ENCODE data around the gene APPL1. TPM values are rescaled to one million over a fixed set of nuclear protein-coding genes. Genes with fewer than 3 reads are reported as not detected.
A peak's percentile ranks its signal among the peaks of the same experiment; 100 is the strongest.

APPL1 gene
- 22.3 TPM for polyA plus RNA-seq (2013, experiment 1 of 2)
- polyA plus RNA-seq (2013, experiment 2 of 2), result 23.8 TPM

- WGBS, 2 experiments (ENCODE audit: insufficient coverage in 2 of 2), result 4% methylated on average over 34 to 55 of the region's 71 CpGs
- Histone ChIP-seq H3K27ac (ENCODE audit: low read depth, low read length, severe bottlenecking) (peak within 1 kb of the TSS; percentile 79), H3K4me3 (ENCODE audit: extremely low read depth, insufficient read depth, low read length, poor library complexity, severe bottlenecking) (peak within 1 kb of the TSS; percentile 73), H3K4me1 (ENCODE audit: control insufficient read depth, insufficient read depth, low read length, poor library complexity, severe bottlenecking) (peaks cover 15% of the 10 kb centered on the region), H3K36me3 (ENCODE audit: control insufficient read depth, insufficient read depth, low read length) (no peaks in the 10 kb centered on the region), H3K9me3 (ENCODE audit: control insufficient read depth, low read length) (no peaks in the 10 kb centered on the region)
Observed at GRCh38 chr3:57227204-57227929, at the start of gene APPL1. Gene APPL1 (plus strand): TSS chr3:57227729. CDS start chr3:57227884, 155 bp downstream.

- Histone ChIP-seq H3K4me3 (ENCODE audit: extremely low read depth, insufficient read depth, low read length, poor library complexity, severe bottlenecking) (no peak overlapping the region), H3K36me3 (ENCODE audit: control insufficient read depth, insufficient read depth, low read length) (no peaks in the 10 kb centered on the region), H3K4me1 (ENCODE audit: control insufficient read depth, insufficient read depth, low read length, poor library complexity, severe bottlenecking) (peaks cover 9% of the 10 kb centered on the region), H3K27ac (ENCODE audit: low read depth, low read length, severe bottlenecking) (no peak overlapping the region), H3K9me3 (ENCODE audit: control insufficient read depth, low read length) (no peaks in the 10 kb centered on the region)
- WGBS, 2 experiments (ENCODE audit: insufficient coverage in 2 of 2), result 84 to 87% methylated on average over 4 of the region's 5 CpGs
Observed at GRCh38 chr3:57179580-57180410, 47.7 kb upstream of the APPL1 start.

GRCh38 chr3:57184526-57184925 is 43.0 kb upstream of the APPL1 start:
- peaks cover 11% of the 10 kb centered on the region for H3K4me1 ChIP-seq (ENCODE audit: control insufficient read depth, insufficient read depth, low read length, poor library complexity, severe bottlenecking)

GRCh38 chr3:57192028-57192427 is 35.5 kb upstream of the APPL1 start:
- WGBS, 2 experiments (ENCODE audit: insufficient coverage in 2 of 2), result no CpG with 5 or more reads among the region's 3 CpGs
- Histone ChIP-seq H3K27ac (ENCODE audit: low read depth, low read length, severe bottlenecking) (no peak overlapping the region), H3K36me3 (ENCODE audit: control insufficient read depth, insufficient read depth, low read length) (no peaks in the 10 kb centered on the region), H3K4me3 (ENCODE audit: extremely low read depth, insufficient read depth, low read length, poor library complexity, severe bottlenecking) (no peak overlapping the region), H3K9me3 (ENCODE audit: control insufficient read depth, low read length) (no peaks in the 10 kb centered on the region), H3K4me1 (ENCODE audit: control insufficient read depth, insufficient read depth, low read length, poor library complexity, severe bottlenecking) (no peaks in the 10 kb centered on the region)

More at GRCh38 chr3:57184526-57184925, 43.0 kb upstream of the APPL1 start:
- H3K9me3 ChIP-seq (ENCODE audit: control insufficient read depth, low read length), result no peaks in the 10 kb centered on the region
- H3K36me3 ChIP-seq (ENCODE audit: control insufficient read depth, insufficient read depth, low read length), result no peaks in the 10 kb centered on the region
- H3K4me3 ChIP-seq (ENCODE audit: extremely low read depth, insufficient read depth, low read length, poor library complexity, severe bottlenecking), result no peak overlapping the region
- no peak overlapping the region for H3K27ac ChIP-seq (ENCODE audit: low read depth, low read length, severe bottlenecking)
- WGBS, 2 experiments (ENCODE audit: insufficient coverage in 2 of 2), result 52 to 60% methylated on average over 3 to 4 of the region's 6 CpGs

- H3K36me3 ChIP-seq (ENCODE audit: control insufficient read depth, insufficient read depth, low read length), result no peaks in the 10 kb centered on the region
- H3K9me3 ChIP-seq (ENCODE audit: control insufficient read depth, low read length), result no peaks in the 10 kb centered on the region
- no peak overlapping the region for H3K27ac ChIP-seq (ENCODE audit: low read depth, low read length, severe bottlenecking)
- no peaks in the 10 kb centered on the region for H3K4me1 ChIP-seq (ENCODE audit: control insufficient read depth, insufficient read depth, low read length, poor library complexity, severe bottlenecking)
- H3K4me3 ChIP-seq (ENCODE audit: extremely low read depth, insufficient read depth, low read length, poor library complexity, severe bottlenecking), result no peak overlapping the region
- WGBS, 2 experiments (ENCODE audit: insufficient coverage in 2 of 2), result 83% methylated on average over 1 of the region's 4 CpGs; no CpG with 5 or more reads in 1 of the 2 experiments
Observed at GRCh38 chr3:57194641-57195040, 32.9 kb upstream of the APPL1 start.

- Histone ChIP-seq H3K4me1 (ENCODE audit: control insufficient read depth, insufficient read depth, low read length, poor library complexity, severe bottlenecking) (no peaks in the 10 kb centered on the region), H3K27ac (ENCODE audit: low read depth, low read length, severe bottlenecking) (no peak within 1 kb of the TSS), H3K4me3 (ENCODE audit: extremely low read depth, insufficient read depth, low read length, poor library complexity, severe bottlenecking) (no peak within 1 kb of the TSS), H3K9me3 (ENCODE audit: control insufficient read depth, low read length) (no peaks in the 10 kb centered on the region), H3K36me3 (ENCODE audit: control insufficient read depth, insufficient read depth, low read length) (no peaks in the 10 kb centered on the region)
- 0% methylated on average over 2 to 4 of the region's 4 CpGs for WGBS, 2 experiments (ENCODE audit: insufficient coverage in 2 of 2)
Observed at GRCh38 chr3:57199895-57200297, 27.6 kb upstream of the APPL1 start, which contains the start of gene HESX1. Gene HESX1 (minus strand): TSS chr3:57199978. CDS start chr3:57199918, 60 bp downstream.

GRCh38 chr3:57206423-57206822 is 21.1 kb upstream of the APPL1 start:
- Histone ChIP-seq H3K36me3 (ENCODE audit: control insufficient read depth, insufficient read depth, low read length) (no peaks in the 10 kb centered on the region), H3K27ac (ENCODE audit: low read depth, low read length, severe bottlenecking) (no peak overlapping the region), H3K9me3 (ENCODE audit: control insufficient read depth, low read length) (no peaks in the 10 kb centered on the region), H3K4me3 (ENCODE audit: extremely low read depth, insufficient read depth, low read length, poor library complexity, severe bottlenecking) (no peak overlapping the region), H3K4me1 (ENCODE audit: control insufficient read depth, insufficient read depth, low read length, poor library complexity, severe bottlenecking) (no peaks in the 10 kb centered on the region)
- WGBS, 2 experiments (ENCODE audit: insufficient coverage in 2 of 2), result 100% methylated on average over 1 of the region's 2 CpGs; no CpG with 5 or more reads in 1 of the 2 experiments

GRCh38 chr3:57221883-57222282 is 5.6 kb upstream of the APPL1 start:
- Histone ChIP-seq H3K4me1 (ENCODE audit: control insufficient read depth, insufficient read depth, low read length, poor library complexity, severe bottlenecking) (peaks cover 4% of the 10 kb centered on the region), H3K9me3 (ENCODE audit: control insufficient read depth, low read length) (no peaks in the 10 kb centered on the region), H3K27ac (ENCODE audit: low read depth, low read length, severe bottlenecking) (no peak overlapping the region), H3K4me3 (ENCODE audit: extremely low read depth, insufficient read depth, low read length, poor library complexity, severe bottlenecking) (no peak overlapping the region), H3K36me3 (ENCODE audit: control insufficient read depth, insufficient read depth, low read length) (no peaks in the 10 kb centered on the region)
- WGBS, 2 experiments (ENCODE audit: insufficient coverage in 2 of 2), result 75% methylated on average over 1 of the region's 2 CpGs; no CpG with 5 or more reads in 1 of the 2 experiments

GRCh38 chr3:57224856-57225255 is 2.7 kb upstream of the APPL1 start:
- Histone ChIP-seq H3K4me3 (ENCODE audit: extremely low read depth, insufficient read depth, low read length, poor library complexity, severe bottlenecking) (no peak overlapping the region), H3K4me1 (ENCODE audit: control insufficient read depth, insufficient read depth, low read length, poor library complexity, severe bottlenecking) (peaks cover 15% of the 10 kb centered on the region), H3K9me3 (ENCODE audit: control insufficient read depth, low read length) (no peaks in the 10 kb centered on the region), H3K36me3 (ENCODE audit: control insufficient read depth, insufficient read depth, low read length) (no peaks in the 10 kb centered on the region), H3K27ac (ENCODE audit: low read depth, low read length, severe bottlenecking) (no peak overlapping the region)
- WGBS, 2 experiments (ENCODE audit: insufficient coverage in 2 of 2), result 67 to 94% methylated on average over 1 to 2 of the region's 4 CpGs

GRCh38 chr3:57226176-57226575 is 1.4 kb upstream of the APPL1 start:
- H3K27ac ChIP-seq (ENCODE audit: low read depth, low read length, severe bottlenecking), result no peak overlapping the region
- no peaks in the 10 kb centered on the region for H3K9me3 ChIP-seq (ENCODE audit: control insufficient read depth, low read length)
- peaks cover 15% of the 10 kb centered on the region for H3K4me1 ChIP-seq (ENCODE audit: control insufficient read depth, insufficient read depth, low read length, poor library complexity, severe bottlenecking)
- no peak overlapping the region for H3K4me3 ChIP-seq (ENCODE audit: extremely low read depth, insufficient read depth, low read length, poor library complexity, severe bottlenecking)
- no peaks in the 10 kb centered on the region for H3K36me3 ChIP-seq (ENCODE audit: control insufficient read depth, insufficient read depth, low read length)
- no CpG with 5 or more reads among the region's 2 CpGs for WGBS, 2 experiments (ENCODE audit: insufficient coverage in 2 of 2)

Data from mesodermal cell (in vitro differentiated cells).